OCI-LY7 (cell line): Measurements from ENCODE around the gene TMEM130. TPM values are rescaled to one million over a fixed set of nuclear protein-coding genes. Genes with fewer than 3 reads are reported as not detected.

Experiments used
- BruUV-seq: library from RNA; stranded (reverse); fragments of 400-500 nt; replicated peaks from 2 replicates; lab custom pipeline; 2021; lab: Mats Ljungman, UMichigan
- CTCF ChIA-PET: fragments of 300-600 bp; sonication (Branson Sonifier 250); formaldehyde crosslinking; loops from one replicate; lab custom pipeline; 2022; ENCODE audit warnings: antibody characterized with exemption; ENCODE audit not compliant: unreplicated experiment; lab: Charles Lee
- POLR2A ChIA-PET: fragments of 300-600 bp; sonication (Branson Sonifier 250); formaldehyde crosslinking; loops from one replicate; lab custom pipeline; 2022; ENCODE audit warnings: antibody characterized with exemption; lab: Charles Lee
- DNase-seq: peaks from one replicate; pipeline ENCODE4 v3.0.0-alpha.2; 2015; ENCODE audit warnings: low spot score
- H2AFZ ChIP-seq: fragments of 200-600 bp; sonication (generic), shearing (Covaris generic); 2 replicates; pipeline ENCODE4 v1.6.1; 2014; ENCODE audit warnings: mild to moderate bottlenecking, antibody characterized with exemption, low read length, moderate library complexity
- H3K27ac ChIP-seq: fragments of 200-600 bp; sonication (generic); 2 replicates; pipeline ENCODE4 v1.5.1; 2014; ENCODE audit warnings: mixed run types, low read depth, mild to moderate bottlenecking, moderate library complexity, low read length, inconsistent platforms; ENCODE audit not compliant: poor library complexity, severe bottlenecking
- H3K36me3 ChIP-seq: fragments of 200-600 bp; sonication (generic); 2 replicates; pipeline ENCODE4 v1.6.1; 2014; ENCODE audit warnings: mild to moderate bottlenecking, antibody characterized with exemption, low read length, moderate library complexity, mixed read lengths; ENCODE audit not compliant: insufficient read depth
- H3K4me1 ChIP-seq: fragments of 200-600 bp; sonication (generic); 2 replicates; pipeline ENCODE4 v1.5.1; 2014; ENCODE audit warnings: mild to moderate bottlenecking, low read length; ENCODE audit not compliant: insufficient read depth, poor library complexity, severe bottlenecking
- H3K4me2 ChIP-seq: fragments of 200-600 bp; sonication (generic); 2 replicates; pipeline ENCODE4 v1.6.1; 2014; ENCODE audit warnings: mild to moderate bottlenecking, low read length
- H3K4me3 ChIP-seq: fragments of 200-600 bp; sonication (generic); 2 replicates; pipeline ENCODE4 v1.5.1; 2014; ENCODE audit warnings: mild to moderate bottlenecking, low read depth, low read length; ENCODE audit not compliant: poor library complexity, severe bottlenecking
- H3K79me2 ChIP-seq: fragments of 200-600 bp; sonication (generic); 2 replicates; pipeline ENCODE4 v1.6.1; 2016; ENCODE audit warnings: low read depth, mild to moderate bottlenecking, low read length, moderate library complexity, mixed read lengths; ENCODE audit not compliant: insufficient read depth
- H3K9me2 ChIP-seq: fragments of 200-600 bp; sonication (generic); 2 replicates; pipeline ENCODE4 v1.6.1; 2016; ENCODE audit warnings: mild to moderate bottlenecking, low read length, mixed read lengths; ENCODE audit not compliant: insufficient read depth
- H3K9me3 ChIP-seq: fragments of 200-600 bp; sonication (generic); 2 replicates; pipeline ENCODE4 v1.6.1; 2014; ENCODE audit warnings: mild to moderate bottlenecking, mixed run types, low read length, mixed read lengths
- H4K20me1 ChIP-seq: fragments of 200-600 bp; sonication (generic); 2 replicates; pipeline ENCODE4 v1.6.1; 2014; ENCODE audit warnings: mild to moderate bottlenecking, antibody characterized with exemption, low read length, moderate library complexity, mixed read lengths; ENCODE audit not compliant: insufficient read depth
- CTCF ChIP-seq: fragments of 200-600 bp; sonication (generic); conservative IDR thresholded peaks from 2 replicates; pipeline ENCODE4 v1.5.1; 2014; ENCODE audit warnings: mild to moderate bottlenecking, antibody characterized with exemption, low read length, moderate library complexity, mixed read lengths
- EZH2phosphoT487 ChIP-seq: fragments of 200-600 bp; sonication (generic); IDR thresholded peaks from 2 replicates; pipeline ENCODE4 v1.6.1; 2018; ENCODE audit warnings: low read depth, borderline replicate concordance, mild to moderate bottlenecking, mixed run types, antibody characterized with exemption, low read length, moderate library complexity, mixed read lengths
- intact Hi-C: fragments of 100-400 bp; cut with micrococcal nuclease; formaldehyde crosslinking; loops from one replicate; pipeline ENCODE4 v1.10.0; 2022; ENCODE audit not compliant: unreplicated experiment
- microRNA-seq: library from miRNA; unstranded; fragments of <30 nt; microRNA quantifications from one replicate; pipeline ENCODE4 v1.2.0, GENCODE V29; 2022; ENCODE audit warnings: borderline replicate concordance
- small RNA-seq: library from RNA; depleted of rRNA; stranded (forward); fragments of <200 nt; gene quantifications from one replicate; pipeline ENCODE3, GENCODE V24; 2014
- total RNA-seq, 2 experiments: library from RNA; depleted of rRNA in 1 of 2; stranded (reverse); fragments of >200 nt in 1 of 2; shearing (Covaris generic) in 1 of 2; gene quantifications; 2 replicates each; pipeline ENCODE4 v1.2.3, GENCODE V29; 2014 to 2022

Gene TMEM130
- total RNA-seq, 2 experiments from 2014 or later = 0.22 to 0.57 TPM

- Histone ChIP-seq H3K4me3 (no peak overlapping the region), H4K20me1 (no peaks in the 10 kb centered on the region), H3K4me2 (no peak overlapping the region), H3K27ac (no peak overlapping the region), H2AFZ (no peak overlapping the region), H3K4me1 (peaks cover 5% of the 10 kb centered on the region), H3K9me3 (peaks cover 20% of the 10 kb centered on the region; the same call in 1 of the 2 replicates), H3K79me2 (no peaks in the 10 kb centered on the region), H3K9me2 (no peaks in the 10 kb centered on the region), H3K36me3 (peaks cover 3% of the 10 kb centered on the region; the same call in 1 of the 2 replicates)
- POLR2A ChIA-PET = interaction anchor here (0.5 kb wide), 1 partner anchor 24 kb away, joined by 5 read pairs; no protein-coding TSS in a partner anchor
- no peak for DNase-seq
- CTCF ChIA-PET = no interaction called here
- no TSS peak for BruUV-seq
- intact Hi-C loops = no loop called here
- no peak for TF ChIP-seq EZH2phosphoT487
- TF ChIP-seq CTCF = no peak
Measured at GRCh38 chr7:98797150-98797549, 72.7 kb downstream of the TMEM130 start.

Small RNA genes within 50 kb of the gene (microRNA-seq; reads per million reads assigned to microRNA genes)
- gene MIR3609 = 49.2 reads per million, percentile 45 among the genes with 10 or more reads in this experiment

Small RNA genes within 50 kb of the gene (small RNA-seq; reads per million reads assigned to genes)
- gene MIR3609 = 7.4 reads per million, percentile 94 among the genes with 10 or more reads in this experiment

Other genes with a start within 250 kb of the TMEM130 start
- gene TRRAP, start 8.5 kb upstream of the TMEM130 start, total RNA-seq (2014; rRNA removed; shearing (Covaris generic)) = 43.4 and 50.4 TPM in 2 replicates
- 82.6 and 86.1 TPM in 2 replicates for gene TRRAP, start 8.5 kb upstream of the TMEM130 start, total RNA-seq (2022)